Neural progenitor cell (in vitro differentiated cells): ENCODE data around the gene MYO1B. TPM values are rescaled to one million over a fixed set of nuclear protein-coding genes. Genes with fewer than 3 reads are reported as not detected.

ENCODE experiments used
- DNase-seq: peaks from one replicate; pipeline ENCODE4 v3.0.0-alpha.2; 2016; ENCODE audit warnings: low spot score
- H2AFZ ChIP-seq: fragments of 200-600 bp; sonication (generic); replicated peaks from 2 replicates; pipeline ENCODE4 v1.6.1; 2016; ENCODE audit warnings: antibody characterized with exemption
- H3F3A ChIP-seq: fragments of 200-600 bp; sonication (generic); 2 replicates; pipeline ENCODE4 v1.6.1; 2016; ENCODE audit warnings: antibody characterized with exemption, low read depth
- H3K27ac ChIP-seq: fragments of 200-600 bp; sonication (generic); 2 replicates; pipeline ENCODE4 v1.5.1; 2016; ENCODE audit warnings: mild to moderate bottlenecking
- H3K27me3 ChIP-seq: fragments of 200-600 bp; sonication (generic); 2 replicates; pipeline ENCODE4 v1.6.1; 2016; ENCODE audit warnings: mild to moderate bottlenecking, moderate library complexity
- H3K36me3 ChIP-seq: fragments of 200-600 bp; sonication (generic); 2 replicates; pipeline ENCODE4 v1.5.1; 2016
- H3K4me1 ChIP-seq: fragments of 200-600 bp; sonication (generic); 2 replicates; pipeline ENCODE4 v1.6.1; 2016; ENCODE audit warnings: mixed run types
- H3K4me2 ChIP-seq: fragments of 200-600 bp; sonication (generic); 2 replicates; pipeline ENCODE4 v1.6.1; 2016
- H3K4me3 ChIP-seq: fragments of 200-600 bp; sonication (generic); 2 replicates; pipeline ENCODE4 v1.5.1; 2016
- H3K79me2 ChIP-seq: fragments of 200-600 bp; sonication (generic); 2 replicates; pipeline ENCODE4 v1.6.1; 2016; ENCODE audit warnings: low read depth
- H3K9ac ChIP-seq: fragments of 200-600 bp; sonication (generic); 2 replicates; pipeline ENCODE4 v1.6.1; 2016
- H3K9me3 ChIP-seq: fragments of 200-600 bp; sonication (generic); 2 replicates; pipeline ENCODE4 v1.5.1; 2016; ENCODE audit warnings: low read depth
- H4K20me1 ChIP-seq: fragments of 200-600 bp; sonication (generic); 2 replicates; pipeline ENCODE4 v1.6.1; 2016; ENCODE audit warnings: low read depth
- H3K27ac Mint-ChIP-seq: 3 replicates; pipeline ENCODE4 v1.8.0; 2021; ENCODE audit warnings: mixed read lengths
- H3K27me3 Mint-ChIP-seq: 2 replicates; pipeline ENCODE4 v1.8.0; 2022; ENCODE audit warnings: low read depth, mild to moderate bottlenecking, inconsistent platforms, moderate library complexity, mixed read lengths; ENCODE audit not compliant: insufficient read depth
- H3K36me3 Mint-ChIP-seq: 3 replicates; pipeline ENCODE4 v1.8.0; 2021; ENCODE audit warnings: mixed read lengths
- H3K4me1 Mint-ChIP-seq: 3 replicates; pipeline ENCODE4 v1.8.0; 2021; ENCODE audit warnings: mixed read lengths
- H3K4me3 Mint-ChIP-seq: 3 replicates; pipeline ENCODE4 v1.8.0; 2021; ENCODE audit warnings: mild to moderate bottlenecking, moderate library complexity, mixed read lengths
- H3K9me3 Mint-ChIP-seq: 3 replicates; pipeline ENCODE4 v1.8.0; 2020; ENCODE audit warnings: mixed read lengths
- EZH2 ChIP-seq: fragments of 200-600 bp; sonication (generic); IDR thresholded peaks from 2 replicates; pipeline ENCODE4 v1.6.1; 2017; ENCODE audit warnings: antibody characterized with exemption, mild to moderate bottlenecking, moderate library complexity
- EZH2phosphoT487 ChIP-seq: fragments of 200-600 bp; sonication (generic); IDR thresholded peaks from 2 replicates; pipeline ENCODE4 v1.6.1; 2017; ENCODE audit warnings: antibody characterized with exemption
- total RNA-seq: library from RNA; depleted of rRNA; stranded (reverse); fragments of >200 nt; gene quantifications from 2 replicates; pipeline ENCODE4 v1.2.3, GENCODE V29; 2015; ENCODE audit warnings: low replicate concordance
- TF ChIP-seq, protein P1 (sequence below): fragments of 200-600 bp; sonication (generic); IDR thresholded peaks from 2 replicates; pipeline ENCODE4 v1.5.1; 2017; ENCODE audit warnings: antibody characterized with exemption, mild to moderate bottlenecking

Gene MYO1B
- total RNA-seq, 1 donor from 2014 or later, result 88.0 TPM

DNA sequence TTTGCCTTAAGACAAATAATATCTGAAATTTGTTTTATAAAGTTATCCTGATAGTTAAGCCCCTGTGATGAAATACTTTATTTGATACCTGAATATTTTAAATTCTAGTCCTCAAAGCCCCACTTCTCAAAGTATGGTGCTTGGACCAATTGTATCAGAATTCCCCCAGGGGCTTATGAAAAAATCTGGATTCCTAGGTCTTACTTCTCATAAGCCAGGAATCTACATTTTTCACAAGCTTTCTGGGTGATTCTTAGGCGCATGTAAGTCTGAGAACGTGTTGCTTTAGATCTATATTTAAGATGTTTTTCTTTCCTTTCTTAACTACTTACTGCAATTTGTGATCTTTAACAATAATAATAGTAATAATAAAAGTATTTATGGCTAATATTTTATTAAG lies 53.1 kb downstream of the MYO1B start:
- no peak overlapping the region for H3K4me3 Mint-ChIP-seq
- Histone ChIP-seq H3K9me3 (no peaks in the 10 kb centered on the region), H3K36me3 (no peaks in the 10 kb centered on the region), H3K27ac (no peak overlapping the region), H3K79me2 (peaks cover 33% of the 10 kb centered on the region), H3K4me1 (no peaks in the 10 kb centered on the region), H3K9ac (no peak overlapping the region), H3K4me2 (no peak overlapping the region), H3K4me3 (no peak overlapping the region), H3F3A (no peaks in the 10 kb centered on the region), H3K27me3 (no peaks in the 10 kb centered on the region), H2AFZ (no peak overlapping the region), H4K20me1 (peaks cover 20% of the 10 kb centered on the region)
- peaks cover 7% of the 10 kb centered on the region for H3K4me1 Mint-ChIP-seq
- H3K9me3 Mint-ChIP-seq, result no peaks in the 10 kb centered on the region
- no peak for DNase-seq
- no peaks in the 10 kb centered on the region for H3K27me3 Mint-ChIP-seq
- no peak overlapping the region for H3K27ac Mint-ChIP-seq
- peaks cover 17% of the 10 kb centered on the region for H3K36me3 Mint-ChIP-seq
- TF ChIP-seq, protein P1, sequence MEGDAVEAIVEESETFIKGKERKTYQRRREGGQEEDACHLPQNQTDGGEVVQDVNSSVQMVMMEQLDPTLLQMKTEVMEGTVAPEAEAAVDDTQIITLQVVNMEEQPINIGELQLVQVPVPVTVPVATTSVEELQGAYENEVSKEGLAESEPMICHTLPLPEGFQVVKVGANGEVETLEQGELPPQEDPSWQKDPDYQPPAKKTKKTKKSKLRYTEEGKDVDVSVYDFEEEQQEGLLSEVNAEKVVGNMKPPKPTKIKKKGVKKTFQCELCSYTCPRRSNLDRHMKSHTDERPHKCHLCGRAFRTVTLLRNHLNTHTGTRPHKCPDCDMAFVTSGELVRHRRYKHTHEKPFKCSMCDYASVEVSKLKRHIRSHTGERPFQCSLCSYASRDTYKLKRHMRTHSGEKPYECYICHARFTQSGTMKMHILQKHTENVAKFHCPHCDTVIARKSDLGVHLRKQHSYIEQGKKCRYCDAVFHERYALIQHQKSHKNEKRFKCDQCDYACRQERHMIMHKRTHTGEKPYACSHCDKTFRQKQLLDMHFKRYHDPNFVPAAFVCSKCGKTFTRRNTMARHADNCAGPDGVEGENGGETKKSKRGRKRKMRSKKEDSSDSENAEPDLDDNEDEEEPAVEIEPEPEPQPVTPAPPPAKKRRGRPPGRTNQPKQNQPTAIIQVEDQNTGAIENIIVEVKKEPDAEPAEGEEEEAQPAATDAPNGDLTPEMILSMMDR, result no peak
- TF ChIP-seq EZH2phosphoT487 (no peak), EZH2 (no peak)

DNA sequence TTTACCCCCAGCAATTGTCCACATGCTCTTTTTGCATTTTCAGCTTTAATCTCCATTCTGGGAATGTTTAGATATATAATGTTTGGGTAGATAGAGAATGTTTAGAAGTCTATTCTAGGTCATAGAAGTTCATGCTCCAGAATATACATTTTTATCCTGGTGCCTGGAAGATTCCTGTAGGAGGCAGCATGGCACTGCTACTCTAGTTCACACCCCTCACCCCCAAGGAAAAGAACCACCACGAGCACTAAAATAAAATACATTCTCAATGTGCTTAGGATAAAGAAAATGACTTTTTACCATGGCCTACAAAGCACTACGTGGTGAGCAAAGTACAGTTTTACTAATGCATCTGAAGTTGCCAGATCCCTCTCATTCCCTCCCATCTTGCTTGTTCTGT lies 53.8 kb downstream of the MYO1B start:
- Histone ChIP-seq H3K79me2 (peaks cover 33% of the 10 kb centered on the region), H3K4me3 (no peak overlapping the region), H3K27ac (no peak overlapping the region), H3F3A (no peaks in the 10 kb centered on the region), H3K9me3 (no peaks in the 10 kb centered on the region), H3K27me3 (no peaks in the 10 kb centered on the region), H3K9ac (no peak overlapping the region), H3K4me2 (no peak overlapping the region), H2AFZ (no peak overlapping the region), H3K36me3 (no peaks in the 10 kb centered on the region), H3K4me1 (no peaks in the 10 kb centered on the region), H4K20me1 (peaks cover 22% of the 10 kb centered on the region)
- no peak for TF ChIP-seq EZH2phosphoT487
- TF ChIP-seq, protein P1, result peak; percentile 33
- Mint-ChIP-seq H3K4me1 (peaks cover 10% of the 10 kb centered on the region), H3K9me3 (no peaks in the 10 kb centered on the region), H3K4me3 (no peak overlapping the region), H3K27ac (no peak overlapping the region), H3K27me3 (no peaks in the 10 kb centered on the region), H3K36me3 (peaks cover 19% of the 10 kb centered on the region)
- no peak for DNase-seq

GRCh38 chr2:191299866-191300265 lies 54.7 kb downstream of the MYO1B start:
- TF ChIP-seq EZH2, result no peak
- no peak for TF ChIP-seq EZH2phosphoT487
- TF ChIP-seq, protein P1, result no peak
- no peaks in the 10 kb centered on the region for H3K27me3 ChIP-seq
- H3K4me1 ChIP-seq, result peaks cover 5% of the 10 kb centered on the region
- no peak overlapping the region for H3K27ac ChIP-seq
- peaks cover 26% of the 10 kb centered on the region for H4K20me1 ChIP-seq
- H3K27ac Mint-ChIP-seq, result no peak overlapping the region
- no peak overlapping the region for H3K4me2 ChIP-seq
- no peaks in the 10 kb centered on the region for H3K36me3 ChIP-seq
- H3K4me3 Mint-ChIP-seq, result no peak overlapping the region
- peaks cover 11% of the 10 kb centered on the region for H3K4me1 Mint-ChIP-seq
- no peaks in the 10 kb centered on the region for H3K9me3 ChIP-seq
- H3F3A ChIP-seq, result peaks cover 5% of the 10 kb centered on the region
- DNase-seq, result no peak
- H3K4me3 ChIP-seq, result no peak overlapping the region
- no peak overlapping the region for H2AFZ ChIP-seq
- H3K27me3 Mint-ChIP-seq, result no peaks in the 10 kb centered on the region
- peaks cover 28% of the 10 kb centered on the region for H3K79me2 ChIP-seq
- no peaks in the 10 kb centered on the region for H3K9me3 Mint-ChIP-seq
- no peak overlapping the region for H3K9ac ChIP-seq
- H3K36me3 Mint-ChIP-seq, result peaks cover 19% of the 10 kb centered on the region
